NB4 (cell line): ENCODE data around the gene GRB10.
A peak's percentile ranks its signal among the peaks of the same experiment; 100 is the strongest.

Experiments
- DNase-seq: peaks from one replicate; pipeline ENCODE4 v3.0.0; 2010; ENCODE audit warnings: low read depth
- H3K4me3 ChIP-seq: one replicate; pipeline ENCODE4 v1.5.1; 2011; ENCODE audit warnings: mild to moderate bottlenecking, low read depth, low read length, moderate library complexity
- CTCF ChIP-seq: IDR thresholded peaks from one replicate; pipeline ENCODE4 v1.5.1; 2012; ENCODE audit warnings: low read depth, low read length
- MAX ChIP-seq: IDR thresholded peaks from 2 replicates; pipeline ENCODE4 v1.6.1; 2011; ENCODE audit warnings: low read depth, low read length
- MYC ChIP-seq: IDR thresholded peaks from 2 replicates; pipeline ENCODE4 v1.6.1; 2011; ENCODE audit warnings: low read depth, low read length
- POLR2A ChIP-seq: IDR thresholded peaks from 2 replicates; pipeline ENCODE4 v1.6.1; 2011; ENCODE audit warnings: mild to moderate bottlenecking; ENCODE audit not compliant: insufficient read length; ENCODE audit errors: extremely low read depth

GRB10 gene

GRCh38 chr7:50679218-50680007 lies 103.3 kb downstream of the GRB10 start:
- peak; percentile 68 for DNase-seq
- peak; percentile 8 for TF ChIP-seq CTCF
- no peak for TF ChIP-seq MYC
- TF ChIP-seq POLR2A, result no peak
- no peak for TF ChIP-seq MAX
- H3K4me3 ChIP-seq, result no peak overlapping the region

GRCh38 chr7:50678586-50678985 lies 104.1 kb downstream of the GRB10 start:
- no peak for DNase-seq
- no peak for TF ChIP-seq CTCF
- TF ChIP-seq POLR2A, result no peak
- TF ChIP-seq MAX, result no peak
- TF ChIP-seq MYC, result no peak
- H3K4me3 ChIP-seq, result no peak overlapping the region

GRCh38 chr7:50677638-50677996 lies 105.1 kb downstream of the GRB10 start:
- DNase-seq, result no peak
- TF ChIP-seq MYC (no peak), POLR2A (no peak), CTCF (no peak), MAX (no peak)
- no peak overlapping the region for H3K4me3 ChIP-seq

GRCh38 chr7:50676740-50677637 lies 105.7 kb downstream of the GRB10 start:
- no peak for DNase-seq
- TF ChIP-seq CTCF (no peak), MAX (no peak), MYC (no peak), POLR2A (no peak)
- no peak overlapping the region for H3K4me3 ChIP-seq

- TF ChIP-seq POLR2A (no peak), MYC (no peak), CTCF (no peak), MAX (no peak)
- no peak for DNase-seq
- H3K4me3 ChIP-seq, result no peak overlapping the region
Measured at GRCh38 chr7:50676079-50676478, 106.6 kb downstream of the GRB10 start.
